PC-9 (cell line): Measurements from ENCODE around the gene CLINT1. TPM values are rescaled to one million over a fixed set of nuclear protein-coding genes. Genes with fewer than 3 reads are reported as not detected.

Source experiments
- BruUV-seq: library from RNA; stranded (reverse); fragments of 400-500 nt; replicated peaks from 2 replicates; lab custom pipeline; 2021; lab: Mats Ljungman, UMichigan
- CTCF ChIA-PET: fragments of 300-600 bp; sonication (Branson Sonifier 250); formaldehyde crosslinking; loops from one replicate; lab custom pipeline; 2022; ENCODE audit warnings: antibody characterized with exemption; lab: Charles Lee
- POLR2A ChIA-PET: fragments of 300-600 bp; sonication (Branson Sonifier 250); formaldehyde crosslinking; loops from one replicate; lab custom pipeline; 2022; ENCODE audit warnings: antibody characterized with exemption; ENCODE audit not compliant: unreplicated experiment; lab: Charles Lee
- DNase-seq, 2 experiments: peaks; one replicate each; pipeline versions ENCODE4 v3.0.0 to v3.0.0-alpha.2; 2015 to 2022; ENCODE audit warnings: mixed read lengths in 1 of 2
- H2AFZ ChIP-seq: fragments of 200-600 bp; sonication (generic); 2 replicates; pipeline ENCODE4 v1.8.1; 2017; ENCODE audit warnings: antibody characterized with exemption
- H3F3A ChIP-seq: fragments of 200-600 bp; sonication (generic); 2 replicates; pipeline ENCODE4 v1.8.1; 2017; ENCODE audit warnings: antibody characterized with exemption, mild to moderate bottlenecking, low read depth; ENCODE audit not compliant: insufficient read depth
- H3K27ac ChIP-seq: fragments of 200-600 bp; sonication (generic); 2 replicates; pipeline ENCODE4 v1.6.1; 2016; ENCODE audit warnings: mixed run types
- H3K27me3 ChIP-seq: fragments of 200-600 bp; sonication (generic); 2 replicates; pipeline ENCODE4 v1.6.1; 2016; ENCODE audit warnings: low read depth, mixed run types; ENCODE audit not compliant: insufficient read depth
- H3K36me3 ChIP-seq: fragments of 200-600 bp; sonication (generic); 2 replicates; pipeline ENCODE4 v1.6.1; 2016; ENCODE audit warnings: low read depth, mixed run types
- H3K4me1 ChIP-seq: fragments of 200-600 bp; sonication (generic); replicated peaks from 2 replicates; pipeline ENCODE4 v1.6.1; 2016; ENCODE audit warnings: mixed run types; ENCODE audit not compliant: insufficient read depth
- H3K4me2 ChIP-seq: fragments of 200-600 bp; sonication (generic); 2 replicates; pipeline ENCODE4 v1.6.1; 2017; ENCODE audit warnings: mixed run types
- H3K4me3 ChIP-seq: fragments of 200-600 bp; sonication (generic); 2 replicates; pipeline ENCODE4 v1.6.1; 2016; ENCODE audit warnings: mixed run types
- H3K79me2 ChIP-seq: fragments of 200-600 bp; sonication (generic); 2 replicates; pipeline ENCODE4 v1.6.1; 2017; ENCODE audit warnings: low read depth, mixed run types
- H3K9me2 ChIP-seq: fragments of 200-600 bp; sonication (generic); 2 replicates; pipeline ENCODE4 v1.8.1; 2017; ENCODE audit warnings: mild to moderate bottlenecking; ENCODE audit not compliant: insufficient read depth
- H3K9me3 ChIP-seq: fragments of 200-600 bp; sonication (generic); 2 replicates; pipeline ENCODE4 v1.8.1; 2016; ENCODE audit warnings: low read depth; ENCODE audit not compliant: insufficient read depth
- H4K20me1 ChIP-seq: fragments of 200-600 bp; sonication (generic); 2 replicates; pipeline ENCODE4 v1.8.1; 2017; ENCODE audit not compliant: insufficient read depth
- EZH2 ChIP-seq: fragments of 200-600 bp; sonication (generic); IDR thresholded peaks from 2 replicates; pipeline ENCODE4 v1.8.0; 2017; ENCODE audit warnings: antibody characterized with exemption, low read depth
- intact Hi-C: fragments of 100-400 bp; cut with micrococcal nuclease; formaldehyde crosslinking; loops from one replicate; pipeline ENCODE4 v1.10.0; 2022; ENCODE audit not compliant: unreplicated experiment
- total RNA-seq: library from RNA; stranded (reverse); gene quantifications from 2 replicates; pipeline ENCODE4 v1.2.3, GENCODE V29; 2021
- TF ChIP-seq, protein P1 (sequence below): fragments of 200-600 bp; sonication (generic); conservative IDR thresholded peaks from 2 replicates; pipeline ENCODE4 v1.6.1; 2017; ENCODE audit warnings: mixed run types, antibody characterized with exemption, mild to moderate bottlenecking, moderate library complexity

The CLINT1 gene
- total RNA-seq, 1 experiment from 2014 or later = 95.8 TPM

DNA sequence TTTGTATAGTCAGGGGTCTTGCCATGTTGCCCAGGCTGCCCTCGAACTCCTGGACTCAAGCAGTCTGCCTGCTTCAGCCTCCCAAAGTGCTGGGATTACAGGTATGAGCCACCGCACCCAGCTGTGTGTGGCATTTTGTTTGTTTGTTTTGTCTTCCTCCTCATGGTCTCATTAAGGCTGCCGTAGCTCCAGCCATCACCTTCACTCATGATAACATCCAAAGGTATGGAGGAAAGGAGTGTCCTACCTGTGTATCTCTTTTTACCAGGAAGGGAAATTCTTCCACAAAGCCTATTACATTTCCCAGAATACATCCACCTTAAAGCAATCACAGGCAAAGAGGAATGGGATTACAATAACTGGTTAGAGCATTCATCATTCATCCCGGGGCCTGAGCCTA is 88.3 kb downstream of the CLINT1 start:
- intact Hi-C loops = loop anchor here (10.0 kb wide), 1 partner anchor 1324 kb away; the partner anchor contains the start of gene EBF1
- Histone ChIP-seq H3K4me1 (0 out of 2 replicates have a peak, but pooled peaks cover 4% of the 10 kb centered on the region), H3K9me2 (no peaks in the 10 kb centered on the region), H3K9me3 (no peaks in the 10 kb centered on the region), H2AFZ (no peak overlapping the region), H3F3A (peaks cover 6% of the 10 kb centered on the region; the same call in 1 of the 2 replicates), H3K4me3 (no peak overlapping the region), H3K4me2 (no peak overlapping the region), H3K27me3 (no peaks in the 10 kb centered on the region), H4K20me1 (no peaks in the 10 kb centered on the region), H3K36me3 (no peaks in the 10 kb centered on the region), H3K27ac (no peak overlapping the region), H3K79me2 (no peaks in the 10 kb centered on the region)
- no peak for DNase-seq
- POLR2A ChIA-PET = no interaction called here
- CTCF ChIA-PET = no interaction called here
- TF ChIP-seq, protein P1, sequence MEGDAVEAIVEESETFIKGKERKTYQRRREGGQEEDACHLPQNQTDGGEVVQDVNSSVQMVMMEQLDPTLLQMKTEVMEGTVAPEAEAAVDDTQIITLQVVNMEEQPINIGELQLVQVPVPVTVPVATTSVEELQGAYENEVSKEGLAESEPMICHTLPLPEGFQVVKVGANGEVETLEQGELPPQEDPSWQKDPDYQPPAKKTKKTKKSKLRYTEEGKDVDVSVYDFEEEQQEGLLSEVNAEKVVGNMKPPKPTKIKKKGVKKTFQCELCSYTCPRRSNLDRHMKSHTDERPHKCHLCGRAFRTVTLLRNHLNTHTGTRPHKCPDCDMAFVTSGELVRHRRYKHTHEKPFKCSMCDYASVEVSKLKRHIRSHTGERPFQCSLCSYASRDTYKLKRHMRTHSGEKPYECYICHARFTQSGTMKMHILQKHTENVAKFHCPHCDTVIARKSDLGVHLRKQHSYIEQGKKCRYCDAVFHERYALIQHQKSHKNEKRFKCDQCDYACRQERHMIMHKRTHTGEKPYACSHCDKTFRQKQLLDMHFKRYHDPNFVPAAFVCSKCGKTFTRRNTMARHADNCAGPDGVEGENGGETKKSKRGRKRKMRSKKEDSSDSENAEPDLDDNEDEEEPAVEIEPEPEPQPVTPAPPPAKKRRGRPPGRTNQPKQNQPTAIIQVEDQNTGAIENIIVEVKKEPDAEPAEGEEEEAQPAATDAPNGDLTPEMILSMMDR = no peak
- no peak for TF ChIP-seq EZH2
- no TSS peak for BruUV-seq

DNA sequence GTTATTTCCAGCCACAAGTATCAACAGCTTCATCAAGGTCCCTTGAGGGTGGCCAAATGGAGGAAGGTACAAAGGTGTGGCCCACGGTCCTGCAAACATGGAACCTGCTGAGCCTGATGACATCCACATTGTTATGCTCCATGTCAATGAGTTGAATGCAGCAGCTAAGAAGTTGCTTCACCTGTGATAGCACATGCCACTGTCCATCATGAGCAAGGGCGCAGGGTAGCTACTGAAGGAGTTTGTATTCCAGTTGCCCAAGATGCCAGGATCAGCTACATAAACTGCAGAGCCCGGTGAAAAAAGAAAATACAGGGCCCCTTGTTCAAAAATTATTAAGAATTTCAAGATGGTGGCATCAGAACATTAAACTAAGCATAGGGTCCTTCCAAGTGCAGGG is 91.3 kb downstream of the CLINT1 start:
- H2AFZ ChIP-seq = no peak overlapping the region
- H4K20me1 ChIP-seq = no peaks in the 10 kb centered on the region
- ChIA-PET POLR2A (no interaction called here), CTCF (no interaction called here)
- no TSS peak for BruUV-seq
- H3K9me2 ChIP-seq = no peaks in the 10 kb centered on the region
- peaks cover 6% of the 10 kb centered on the region; the same call in 1 of the 2 replicates for H3F3A ChIP-seq
- TF ChIP-seq, protein P1 = no peak
- TF ChIP-seq EZH2 = no peak
- H3K36me3 ChIP-seq = no peaks in the 10 kb centered on the region
- DNase-seq = no peak
- H3K79me2 ChIP-seq = no peaks in the 10 kb centered on the region
- H3K27ac ChIP-seq = no peak overlapping the region
- H3K9me3 ChIP-seq = no peaks in the 10 kb centered on the region
- H3K4me2 ChIP-seq = no peak overlapping the region
- H3K4me3 ChIP-seq = no peak overlapping the region
- intact Hi-C loops = no loop called here
- H3K27me3 ChIP-seq = no peaks in the 10 kb centered on the region
- H3K4me1 ChIP-seq = 0 out of 2 replicates have a peak, but pooled peaks cover 4% of the 10 kb centered on the region

DNA sequence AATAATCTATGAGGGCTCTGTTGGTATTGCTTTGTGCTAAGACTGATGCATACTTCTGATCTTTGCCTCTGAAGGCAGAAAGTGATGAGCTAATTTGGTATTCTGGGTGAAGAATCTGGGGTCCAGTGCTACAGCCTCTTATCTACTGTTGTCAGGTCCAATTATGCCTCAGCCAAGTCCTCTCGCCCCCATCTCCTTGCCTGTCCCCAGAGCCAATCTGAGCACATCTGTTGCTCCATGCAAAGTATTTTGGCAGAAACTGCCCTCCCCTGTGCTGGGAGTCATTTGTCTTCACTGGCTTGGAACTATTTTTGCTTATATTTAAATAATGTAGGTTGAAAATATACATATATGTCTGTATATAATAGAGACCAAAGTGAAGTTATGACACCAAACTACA is 92.0 kb downstream of the CLINT1 start:
- CTCF ChIA-PET = no interaction called here
- POLR2A ChIA-PET = no interaction called here
- intact Hi-C loops = no loop called here
- no peak for DNase-seq
- H3K4me1 ChIP-seq = 0 out of 2 replicates have a peak, but pooled peaks cover 4% of the 10 kb centered on the region
- no peaks in the 10 kb centered on the region for H3K9me3 ChIP-seq
- H2AFZ ChIP-seq = no peak overlapping the region
- H3K27ac ChIP-seq = no peak overlapping the region
- H3K36me3 ChIP-seq = no peaks in the 10 kb centered on the region
- H3K79me2 ChIP-seq = no peaks in the 10 kb centered on the region
- H3K9me2 ChIP-seq = no peaks in the 10 kb centered on the region
- H3K4me3 ChIP-seq = no peak overlapping the region
- H3K27me3 ChIP-seq = no peaks in the 10 kb centered on the region
- TF ChIP-seq, protein P1 = no peak
- TF ChIP-seq EZH2 = no peak
- H3K4me2 ChIP-seq = no peak overlapping the region
- H3F3A ChIP-seq = peaks cover 6% of the 10 kb centered on the region; the same call in 1 of the 2 replicates
- no TSS peak for BruUV-seq
- H4K20me1 ChIP-seq = no peaks in the 10 kb centered on the region
